K562 (cell line): ENCODE data around the gene PRR16. TPM values are rescaled to one million over a fixed set of nuclear protein-coding genes. Genes with fewer than 3 reads are reported as not detected.

Experiments
- ATAC-seq: fragments of 200-7000 bp; cut with Tn5 transposase; 3 replicates; pipeline ENCODE4 v1.9.1; 2020; ENCODE audit warnings: moderate library complexity
- BruUV-seq: library from RNA; stranded (reverse); fragments of 400-500 nt; replicated peaks from 2 replicates; lab custom pipeline; 2021; lab: Mats Ljungman, UMichigan
- CTCF ChIA-PET: fragments of 300-600 bp; formaldehyde crosslinking; extraction: SDS; loops from one replicate; lab custom pipeline; 2021; ENCODE audit warnings: low intra/inter-chr PET ratio; lab: Yijun Ruan, JAX
- POLR2A ChIA-PET: fragments of 300-600, 350-650 bp; sonication (Branson Sonifier 250); formaldehyde crosslinking; extraction: SDS; loops from one replicate; lab custom pipeline; 2021; ENCODE audit warnings: antibody characterized with exemption, inconsistent platforms; lab: Yijun Ruan, JAX
- DNase-seq, 4 experiments: peaks; one replicate each; pipeline versions ENCODE4 v3.0.0 to v3.0.0-alpha.2; 2011 to 2018; ENCODE audit warnings: low spot score in 3 of 4, mixed read lengths in 3 of 4; ENCODE audit errors: extremely low read depth in 1 of 4
- FAIRE-seq: peaks from 2 replicates; lab custom pipeline; 2011; peaks lifted over from hg19 to GRCh38; lab: Jason Lieb, UNC
- H2AFZ ChIP-seq: 2 replicates; pipeline ENCODE4 v1.6.0; 2011; ENCODE audit warnings: low read depth, low read length, control low read depth, inconsistent platforms
- H3K27ac ChIP-seq: fragments of 200-600 bp; 3 replicates; pipeline ENCODE4 v1.8.0; 2011; ENCODE audit warnings: low read depth, mild to moderate bottlenecking, control low read depth, inconsistent platforms, low read length, moderate library complexity, mixed read lengths; ENCODE audit errors: extremely low read depth
- H3K27me3 ChIP-seq, 2 experiments: fragments of 300-600 bp in 1 of 2; 2 replicates in 1 of 2; 3 replicates in 1 of 2; pipeline versions ENCODE4 v1.6.0 to v1.8.0; 2011; ENCODE audit warnings: inconsistent platforms in 2 of 2, low read length in 2 of 2, mild to moderate bottlenecking in 1 of 2, mixed read lengths in 1 of 2, moderate library complexity in 1 of 2; ENCODE audit not compliant: control insufficient read depth in 2 of 2, insufficient read depth in 2 of 2
- H3K36me3 ChIP-seq: fragments of 300-600 bp; 3 replicates; pipeline ENCODE4 v1.8.0; 2011; ENCODE audit warnings: mild to moderate bottlenecking, low read length, inconsistent platforms; ENCODE audit not compliant: control insufficient read depth, insufficient read depth
- H3K4me1 ChIP-seq, 2 experiments: fragments of 200-600 bp in 1 of 2; replicated peaks in 1 of 2; 2 replicates in 1 of 2; 3 replicates in 1 of 2; pipeline versions ENCODE4 v1.5.1 to v1.8.0; 2011; ENCODE audit warnings: inconsistent platforms in 2 of 2, low read length in 2 of 2, mild to moderate bottlenecking in 1 of 2, mixed read lengths in 1 of 2, moderate library complexity in 1 of 2; ENCODE audit not compliant: control insufficient read depth in 2 of 2, insufficient read depth in 2 of 2
- H3K4me2 ChIP-seq: 2 replicates; pipeline ENCODE4 v1.6.1; 2011; ENCODE audit warnings: low read length, control low read depth, inconsistent platforms, mixed read lengths; ENCODE audit not compliant: insufficient read depth
- H3K4me3 ChIP-seq: fragments of 200-600 bp; sonication (generic), shearing (Covaris generic); 2 replicates; pipeline ENCODE4 v1.5.1; 2016; ENCODE audit warnings: control low read depth, inconsistent platforms
- H3K79me2 ChIP-seq: fragments of 200-600 bp; 3 replicates; pipeline ENCODE4 v1.8.0; 2011; ENCODE audit warnings: low read length, inconsistent platforms; ENCODE audit not compliant: control insufficient read depth, insufficient read depth
- H3K9ac ChIP-seq, 2 experiments: 2 replicates each; pipeline versions ENCODE4 v1.6.0 to v1.6.1; 2011; ENCODE audit warnings: low read depth in 2 of 2, low read length in 2 of 2, control low read depth in 1 of 2, inconsistent platforms in 1 of 2, mild to moderate bottlenecking in 1 of 2, mixed read lengths in 1 of 2; ENCODE audit not compliant: insufficient read depth in 1 of 2
- H3K9me1 ChIP-seq: one replicate; pipeline ENCODE4 v1.6.0; 2011; ENCODE audit warnings: inconsistent platforms, mild to moderate bottlenecking, low read length, moderate library complexity; ENCODE audit not compliant: control insufficient read depth, insufficient read depth
- H3K9me3 ChIP-seq: replicated peaks from 2 replicates; pipeline ENCODE4 v1.5.1; 2011; ENCODE audit warnings: low read depth, low read length, inconsistent platforms; ENCODE audit not compliant: control insufficient read depth, insufficient read depth
- H4K20me1 ChIP-seq: replicated peaks from 2 replicates; pipeline ENCODE4 v1.6.1; 2011; ENCODE audit warnings: low read length, inconsistent platforms, mixed read lengths; ENCODE audit not compliant: control insufficient read depth, insufficient read depth
- BCLAF1 ChIP-seq, 2 experiments: fragments of 450-650 bp in 1 of 2; IDR thresholded peaks; 2 replicates each; pipeline ENCODE4 v1.6.1; 2011 to 2017; ENCODE audit warnings: low read depth in 2 of 2, antibody characterized with exemption in 1 of 2, borderline replicate concordance in 1 of 2, low read length in 1 of 2, mild to moderate bottlenecking in 1 of 2, mixed read lengths in 1 of 2; ENCODE audit not compliant: control insufficient read depth in 1 of 2
- CEBPG ChIP-seq, 3 experiments: fragments of 200-800 bp in 1 of 3; sonication (Bioruptor generic) in 1 of 3; sonication (generic) in 1 of 3; formaldehyde crosslinking in 1 of 3; IDR thresholded peaks in 2 of 3; conservative IDR thresholded peaks in 1 of 3; 2 replicates each; pipeline versions ENCODE4 v1.6.1 to v1.8.0; 2016 to 2022; ENCODE audit warnings: missing compliant biosample characterization in 2 of 3, missing genetic modification characterization in 2 of 3, mild to moderate bottlenecking in 1 of 3, missing genetic modification reagents in 1 of 3
- EWSR1 ChIP-seq: fragments of 450-650 bp; IDR thresholded peaks from 2 replicates; pipeline ENCODE4 v1.6.1; 2018; ENCODE audit warnings: borderline replicate concordance, mild to moderate bottlenecking, low read depth, moderate library complexity; ENCODE audit not compliant: partially characterized antibody
- HDAC2 ChIP-seq: fragments of 450-650 bp; IDR thresholded peaks from 2 replicates; pipeline ENCODE4 v1.6.1; 2016; ENCODE audit warnings: mild to moderate bottlenecking
- HSF4 ChIP-seq: fragments of 250-450 bp; sonication (Bioruptor Pico); IDR thresholded peaks from 2 replicates; pipeline ENCODE4 v2.1.2; 2022; ENCODE audit warnings: mild to moderate bottlenecking, moderate library complexity, borderline replicate concordance
- LEF1 ChIP-seq: fragments of 450-650 bp; IDR thresholded peaks from 2 replicates; pipeline ENCODE4 v1.6.1; 2016; ENCODE audit warnings: mild to moderate bottlenecking
- MIER1 ChIP-seq: fragments of 450-650 bp; IDR thresholded peaks from 2 replicates; pipeline ENCODE4 v1.6.1; 2016; ENCODE audit warnings: antibody characterized with exemption, mild to moderate bottlenecking, low read depth
- POLR2AphosphoS5 ChIP-seq: IDR thresholded peaks from 2 replicates; pipeline ENCODE4 v1.6.1; 2011; ENCODE audit warnings: mild to moderate bottlenecking, low read depth, low read length, moderate library complexity; ENCODE audit not compliant: control insufficient read depth, insufficient read depth
- ZC3H11A ChIP-seq: IDR thresholded peaks from 2 replicates; pipeline ENCODE4 v1.6.1; 2012; ENCODE audit warnings: low read depth, low read length, improper control_type of control experiment
- ZNF23 ChIP-seq: fragments of 250-450 bp; sonication (Bioruptor Pico); IDR thresholded peaks from 2 replicates; pipeline ENCODE4 v1.4.0; 2020; ENCODE audit warnings: mild to moderate bottlenecking
- WGBS: fragments of 100-300 bp; shearing (Covaris generic); methylation state at CpG from one replicate; pipeline ENCODE4 v1.1.6; 2016; ENCODE audit warnings: low coverage, mixed read lengths; ENCODE audit not compliant: insufficient coverage; ENCODE audit errors: missing lambda C conversion rate; 5-methylcytosine and 5-hydroxymethylcytosine counted together
- in situ Hi-C: fragments of 300-500 bp; cut with MboI; formaldehyde crosslinking; loops from 4 replicates; pipeline ENCODE4 v1.15.0; 2018; ENCODE audit warnings: inconsistent platforms, mixed read lengths
- intact Hi-C: fragments of 100-400 bp; cut with micrococcal nuclease; formaldehyde crosslinking; loops from 2 replicates; pipeline ENCODE4 v1.14.2; 2022
- polyA plus RNA-seq, 8 experiments: library from polyadenylated mRNA; depleted of rRNA in 4 of 8; stranded (reverse) in 5 of 8; unstranded in 3 of 8; fragments of >200 nt; fragmentation: Nextera tagmentation in 2 of 8; fragmentation: Illumina TruSeq in 1 of 8; extraction: Ambion mirVana in 2 of 8; extraction: Trizol in 1 of 8; gene quantifications; 2 replicates each; pipeline versions ENCODE4 v1.2.1 to v1.2.3, GENCODE V29; 2011 to 2014; ENCODE audit warnings: inconsistent platforms in 1 of 8, missing spikeins in 1 of 8
- total RNA-seq, 7 experiments: library from RNA; depleted of rRNA in 6 of 7; stranded (reverse); fragments of >200 nt in 6 of 7; fragmentation: Illumina TruSeq in 2 of 7; extraction: Trizol in 2 of 7; gene quantifications; 2 replicates each; pipeline versions ENCODE4 v1.2.1 to v1.2.3, GENCODE V29; 2011 to 2021; ENCODE audit warnings: low replicate concordance in 1 of 7

The PRR16 gene
- total and polyA plus RNA-seq, 9 of the 15 experiments (the other 6 are each of a cell fraction or from before 2014, with no cell fraction given): 0.61 to 10.1 (median 3.3) TPM

- Histone ChIP-seq H3K36me3 (no peaks in the 10 kb centered on the region; the same call in 2 of the 3 replicates), H3K4me3 (no peak overlapping the region), H3K9me1 (no peaks in the 10 kb centered on the region), H2AFZ (no peak overlapping the region), H3K9me3 (no peaks in the 10 kb centered on the region), H3K27me3 (no peaks in the 10 kb centered on the region), H3K9ac (no peak overlapping the region), H3K79me2 (no peaks in the 10 kb centered on the region), H3K27ac (no peak overlapping the region)
- ATAC-seq (no peak), DNase-seq (no peak), FAIRE-seq (no peak)
- WGBS: 13% methylated on average over 1 of the region's 1 CpG
- intact Hi-C loops: loop anchor here (5.0 kb wide), 1 partner anchor 1290 kb away; no protein-coding TSS in a partner anchor
- POLR2A ChIA-PET: no interaction called here
- CTCF ChIA-PET: no interaction called here
- no TSS peak for BruUV-seq
- in situ Hi-C loops: no loop called here
- TF ChIP-seq MIER1 (no peak), HSF4 (no peak), ZNF23 (no peak), BCLAF1 (IDR thresholded peaks at IDR 0.05; ENCODE audit: borderline replicate concordance in 1 of 2, control insufficient read depth in 1 of 2, low read depth in 2 of 2, low read length in 1 of 2) (no peak), LEF1 (no peak), HDAC2 (no peak), ZC3H11A (no peak), POLR2AphosphoS5 (no peak), CEBPG (CRISPR knock-in tag; IDR thresholded peaks at IDR 0.05) (no peak), CEBPG (tag; conservative IDR thresholded peaks at IDR 0.05 in 1 of 2, IDR thresholded peaks at IDR 0.05 in 1 of 2) (no peak), EWSR1 (no peak)
- TF ChIP-seq, all 486 proteins: peak for 0
- Histone ChIP-seq H3K4me1 (no peaks in the 10 kb centered on the region), H3K4me2 (no peak overlapping the region), H4K20me1 (no peaks in the 10 kb centered on the region)
These were observed 193.0 kb downstream of the PRR16 start for GRCh38 chr5:120657104-120657503.
